Nephron (organoid): ENCODE data around the gene IQSEC1.

Experiments
- H3K27ac Mint-ChIP-seq, 3 experiments: 2 replicates each; pipeline ENCODE4 v1.8.0; 2020; ENCODE audit warnings: mixed read lengths in 3 of 3, mild to moderate bottlenecking in 2 of 3, moderate library complexity in 1 of 3
- H3K27me3 Mint-ChIP-seq: 2 replicates; pipeline ENCODE4 v1.8.0; 2021; ENCODE audit warnings: low read depth, mild to moderate bottlenecking, moderate library complexity, mixed read lengths
- H3K36me3 Mint-ChIP-seq: 2 replicates; pipeline ENCODE4 v1.8.0; 2020; ENCODE audit warnings: low read depth, mixed read lengths
- H3K4me1 Mint-ChIP-seq: 2 replicates; pipeline ENCODE4 v1.8.0; 2020; ENCODE audit warnings: mixed read lengths
- H3K4me3 Mint-ChIP-seq, 3 experiments: 2 replicates each; pipeline ENCODE4 v1.8.0; 2020; ENCODE audit warnings: mild to moderate bottlenecking in 3 of 3, mixed read lengths in 3 of 3, moderate library complexity in 2 of 3
- H3K9me3 Mint-ChIP-seq: 2 replicates; pipeline ENCODE4 v1.8.0; 2020; ENCODE audit warnings: mixed read lengths
- CTCF ChIP-seq, 3 experiments: fragments of 200-600 bp; sonication (generic); IDR thresholded peaks; one replicate each; pipeline ENCODE4 v1.5.0; 2021; ENCODE audit warnings: antibody characterized with exemption in 3 of 3; ENCODE audit not compliant: unreplicated experiment in 3 of 3

IQSEC1 gene

GRCh38 chr3:12908136-12908730 is 165.0 kb downstream of the IQSEC1 start:
- Mint-ChIP-seq H3K4me1 (no peaks in the 10 kb centered on the region), H3K27ac (no peak overlapping the region), H3K36me3 (peaks cover 30% of the 10 kb centered on the region), H3K9me3 (no peaks in the 10 kb centered on the region), H3K4me3 (no peak overlapping the region), H3K27me3 (no peaks in the 10 kb centered on the region)
- TF ChIP-seq CTCF (IDR thresholded peaks at IDR 0.05; ENCODE audit: unreplicated experiment in 3 of 3) = no peak

GRCh38 chr3:12907729-12908128 is 165.5 kb downstream of the IQSEC1 start:
- Mint-ChIP-seq H3K4me1 (no peaks in the 10 kb centered on the region), H3K9me3 (no peaks in the 10 kb centered on the region), H3K27ac (no peak overlapping the region), H3K4me3 (no peak overlapping the region), H3K36me3 (peaks cover 24% of the 10 kb centered on the region), H3K27me3 (no peaks in the 10 kb centered on the region)
- no peak for TF ChIP-seq CTCF (IDR thresholded peaks at IDR 0.05; ENCODE audit: unreplicated experiment in 3 of 3)

GRCh38 chr3:12907296-12907695 is 165.9 kb downstream of the IQSEC1 start:
- H3K27ac Mint-ChIP-seq = no peak overlapping the region
- no peaks in the 10 kb centered on the region for H3K4me1 Mint-ChIP-seq
- H3K4me3 Mint-ChIP-seq = no peak overlapping the region
- no peaks in the 10 kb centered on the region for H3K27me3 Mint-ChIP-seq
- H3K9me3 Mint-ChIP-seq = no peaks in the 10 kb centered on the region
- no peak for TF ChIP-seq CTCF (IDR thresholded peaks at IDR 0.05; ENCODE audit: unreplicated experiment in 3 of 3)
- H3K36me3 Mint-ChIP-seq = peaks cover 22% of the 10 kb centered on the region

GRCh38 chr3:12906916-12907290 is 166.3 kb downstream of the IQSEC1 start:
- TF ChIP-seq CTCF (IDR thresholded peaks at IDR 0.05; ENCODE audit: unreplicated experiment in 3 of 3) = no peak
- no peak overlapping the region for H3K4me3 Mint-ChIP-seq
- peaks cover 22% of the 10 kb centered on the region for H3K36me3 Mint-ChIP-seq
- no peaks in the 10 kb centered on the region for H3K27me3 Mint-ChIP-seq
- no peak overlapping the region for H3K27ac Mint-ChIP-seq
- H3K4me1 Mint-ChIP-seq = no peaks in the 10 kb centered on the region
- H3K9me3 Mint-ChIP-seq = no peaks in the 10 kb centered on the region

- Mint-ChIP-seq H3K9me3 (no peaks in the 10 kb centered on the region), H3K4me1 (no peaks in the 10 kb centered on the region), H3K27me3 (peaks cover 2% of the 10 kb centered on the region), H3K4me3 (no peak overlapping the region), H3K36me3 (peaks cover 21% of the 10 kb centered on the region), H3K27ac (no peak overlapping the region)
- TF ChIP-seq CTCF (IDR thresholded peaks at IDR 0.05; ENCODE audit: unreplicated experiment in 3 of 3) = no peak
These were observed 166.9 kb downstream of the IQSEC1 start for GRCh38 chr3:12906141-12906915.
